Fibroblast of lung (primary cell): Measurements from ENCODE around the gene ITGB7. TPM values are rescaled to one million over a fixed set of nuclear protein-coding genes. Genes with fewer than 3 reads are reported as not detected.
"Not testable (repeated sequence)": the region's sequence is repeated elsewhere in the genome, so short reads cannot be mapped to it uniquely, and the experiment has no call there.

ENCODE experiments used
- DNase-seq, 2 donors: peaks; one replicate each; pipeline versions ENCODE4 v3.0.0 to v3.0.0-alpha.2; 2010; ENCODE audit warnings: low read depth in 2 of 2
- H2AFZ ChIP-seq: 2 replicates; pipeline ENCODE4 v1.5.1; 2012; ENCODE audit warnings: low read length, control low read depth, inconsistent platforms
- H3K27ac ChIP-seq: 2 replicates; pipeline ENCODE4 v1.5.1; 2011; ENCODE audit warnings: low read length, control low read depth; ENCODE audit not compliant: insufficient read depth
- H3K27me3 ChIP-seq: 2 replicates; pipeline ENCODE4 v1.5.1; 2011; ENCODE audit warnings: mild to moderate bottlenecking, low read length; ENCODE audit not compliant: control insufficient read depth, insufficient read depth
- H3K36me3 ChIP-seq: 2 replicates; pipeline ENCODE4 v1.5.1; 2011; ENCODE audit warnings: low read length; ENCODE audit not compliant: control insufficient read depth, insufficient read depth
- H3K4me1 ChIP-seq: 2 replicates; pipeline ENCODE4 v1.5.1; 2011; ENCODE audit warnings: low read length; ENCODE audit not compliant: control insufficient read depth, insufficient read depth; ENCODE audit errors: extremely low read depth
- H3K4me2 ChIP-seq: 2 replicates; pipeline ENCODE4 v1.5.1; 2011; ENCODE audit warnings: low read length, control low read depth; ENCODE audit not compliant: insufficient read depth; ENCODE audit errors: extremely low read depth
- H3K4me3 ChIP-seq, 4 experiments: fragments of 200-600 bp in 1 of 4; sonication (generic) in 1 of 4; replicated peaks in 1 of 4; 2 replicates each; pipeline ENCODE4 v1.5.1; 2011 to 2016; ENCODE audit warnings: low read length in 4 of 4, low read depth in 3 of 4, mild to moderate bottlenecking in 3 of 4, control low read depth in 2 of 4, inconsistent platforms in 1 of 4, mixed read lengths in 1 of 4; ENCODE audit not compliant: insufficient read depth in 1 of 4; ENCODE audit errors: control extremely low read depth in 1 of 4
- H3K79me2 ChIP-seq: 2 replicates; pipeline ENCODE4 v1.5.1; 2012; ENCODE audit warnings: mild to moderate bottlenecking, low read length, inconsistent platforms; ENCODE audit not compliant: control insufficient read depth, insufficient read depth
- H3K9ac ChIP-seq: 2 replicates; pipeline ENCODE4 v1.5.1; 2011; ENCODE audit warnings: mild to moderate bottlenecking, low read length, control low read depth; ENCODE audit not compliant: insufficient read depth
- H3K9me3 ChIP-seq: 2 replicates; pipeline ENCODE4 v1.5.1; 2012; ENCODE audit warnings: low read depth, low read length; ENCODE audit not compliant: control insufficient read depth, insufficient read depth
- H4K20me1 ChIP-seq: 2 replicates; pipeline ENCODE4 v1.5.1; 2011; ENCODE audit warnings: low read length; ENCODE audit not compliant: control insufficient read depth, insufficient read depth; ENCODE audit errors: extremely low read depth
- EZH2 ChIP-seq: IDR thresholded peaks from 2 replicates; pipeline ENCODE4 v1.5.1; 2012; ENCODE audit warnings: low read length, control low read depth, mild to moderate bottlenecking; ENCODE audit errors: missing control alignments
- polyA plus RNA-seq, 2 donors: library from polyadenylated mRNA; depleted of rRNA in 1 of 2; stranded (reverse) in 1 of 2; unstranded in 1 of 2; fragments of >200 nt; gene quantifications; 2 replicates each; pipeline ENCODE4 v1.2.1, GENCODE V29; 2011 to 2012; ENCODE audit warnings: missing spikeins in 1 of 2
- total RNA-seq: library from RNA; depleted of rRNA; stranded (reverse); fragments of >200 nt; gene quantifications from 2 replicates; pipeline ENCODE4 v1.2.1, GENCODE V29; 2014
- TF ChIP-seq, protein P1 (sequence below), 2 donors: IDR thresholded peaks in 1 of 2; conservative IDR thresholded peaks in 1 of 2; 1 replicate in 1 of 2; 2 replicates in 1 of 2; pipeline ENCODE4 v1.5.1; 2011 to 2012; ENCODE audit warnings: low read length in 2 of 2, control low read depth in 1 of 2, inconsistent platforms in 1 of 2, low read depth in 1 of 2, mild to moderate bottlenecking in 1 of 2

The ITGB7 gene
- total and polyA plus RNA-seq, 2 donors (not counting 1 experiment from before 2014, with no cell fraction given), result 0.20 to 0.50 TPM

DNA sequence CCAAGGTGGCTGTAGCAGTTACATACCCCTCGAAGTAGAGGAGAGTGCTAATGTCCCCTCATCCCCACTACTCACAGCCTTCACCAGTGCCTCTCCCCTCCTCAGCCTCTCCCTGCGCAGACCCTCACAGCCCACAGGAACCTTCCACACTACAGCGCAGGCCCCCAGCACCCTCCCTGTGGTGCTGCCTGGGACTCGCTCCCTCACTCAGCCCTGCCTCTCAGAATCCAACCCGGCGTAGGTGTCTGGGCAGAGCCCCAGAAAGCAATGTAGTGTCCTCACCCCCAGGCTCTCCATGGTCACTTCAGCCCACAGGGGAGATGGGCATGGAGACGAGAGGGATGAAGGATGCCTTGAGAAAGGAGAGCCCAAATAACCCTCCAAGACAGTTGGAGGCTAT is 37.4 kb downstream of the ITGB7 start:
- TF ChIP-seq, protein P1, sequence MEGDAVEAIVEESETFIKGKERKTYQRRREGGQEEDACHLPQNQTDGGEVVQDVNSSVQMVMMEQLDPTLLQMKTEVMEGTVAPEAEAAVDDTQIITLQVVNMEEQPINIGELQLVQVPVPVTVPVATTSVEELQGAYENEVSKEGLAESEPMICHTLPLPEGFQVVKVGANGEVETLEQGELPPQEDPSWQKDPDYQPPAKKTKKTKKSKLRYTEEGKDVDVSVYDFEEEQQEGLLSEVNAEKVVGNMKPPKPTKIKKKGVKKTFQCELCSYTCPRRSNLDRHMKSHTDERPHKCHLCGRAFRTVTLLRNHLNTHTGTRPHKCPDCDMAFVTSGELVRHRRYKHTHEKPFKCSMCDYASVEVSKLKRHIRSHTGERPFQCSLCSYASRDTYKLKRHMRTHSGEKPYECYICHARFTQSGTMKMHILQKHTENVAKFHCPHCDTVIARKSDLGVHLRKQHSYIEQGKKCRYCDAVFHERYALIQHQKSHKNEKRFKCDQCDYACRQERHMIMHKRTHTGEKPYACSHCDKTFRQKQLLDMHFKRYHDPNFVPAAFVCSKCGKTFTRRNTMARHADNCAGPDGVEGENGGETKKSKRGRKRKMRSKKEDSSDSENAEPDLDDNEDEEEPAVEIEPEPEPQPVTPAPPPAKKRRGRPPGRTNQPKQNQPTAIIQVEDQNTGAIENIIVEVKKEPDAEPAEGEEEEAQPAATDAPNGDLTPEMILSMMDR (conservative IDR thresholded peaks at IDR 0.05 in 1 of 2, IDR thresholded peaks at IDR 0.05 in 1 of 2; ENCODE audit: low read depth in 1 of 2, low read length in 2 of 2), result no peak
- no peak for TF ChIP-seq EZH2
- no peak overlapping the region for H2AFZ ChIP-seq
- DNase-seq, result no peak

DNA sequence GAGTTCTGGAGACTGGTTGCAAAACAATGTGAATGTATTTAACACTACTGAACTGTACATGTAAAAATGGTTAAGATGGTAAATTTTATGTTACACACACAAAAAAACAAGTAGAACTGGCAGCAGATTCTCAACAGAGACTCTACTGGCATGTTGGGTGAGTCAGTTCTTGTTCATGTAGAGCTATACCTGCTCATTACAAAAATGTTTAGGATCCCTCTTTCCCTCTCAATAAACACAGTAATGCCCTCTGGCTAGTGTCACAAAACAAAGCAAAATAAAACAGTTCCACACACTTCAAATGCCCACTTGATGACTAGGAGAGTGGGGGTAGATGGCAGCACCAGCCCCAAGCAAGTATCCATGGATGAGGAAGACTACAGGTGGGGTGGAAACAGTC is 40.2 kb downstream of the ITGB7 start:
- no peak for DNase-seq
- no peak overlapping the region for H3K27ac ChIP-seq
- no peak overlapping the region for H2AFZ ChIP-seq
- no peak overlapping the region for H3K4me3 ChIP-seq
- H3K9ac ChIP-seq, result no peak overlapping the region
- H3K27me3 ChIP-seq, result no peaks in the 10 kb centered on the region
- H3K4me1 ChIP-seq, result peaks cover 6% of the 10 kb centered on the region
- TF ChIP-seq, protein P1 (conservative IDR thresholded peaks at IDR 0.05 in 1 of 2, IDR thresholded peaks at IDR 0.05 in 1 of 2; ENCODE audit: low read depth in 1 of 2, low read length in 2 of 2), result no peak
- TF ChIP-seq EZH2, result no peak
- no peaks in the 10 kb centered on the region for H4K20me1 ChIP-seq
- no peaks in the 10 kb centered on the region for H3K9me3 ChIP-seq
- no peaks in the 10 kb centered on the region for H3K79me2 ChIP-seq
- H3K36me3 ChIP-seq, result peaks cover 4% of the 10 kb centered on the region
- H3K4me2 ChIP-seq, result no peak overlapping the region

More for the DNA sequence above, 37.4 kb downstream of the ITGB7 start:
- Histone ChIP-seq H3K4me2 (no peak overlapping the region), H3K79me2 (no peaks in the 10 kb centered on the region), H3K27me3 (no peaks in the 10 kb centered on the region), H3K4me3 (no peak overlapping the region), H3K4me1 (peaks cover 13% of the 10 kb centered on the region), H3K36me3 (peaks cover 4% of the 10 kb centered on the region), H3K27ac (no peak overlapping the region), H3K9ac (no peak overlapping the region), H3K9me3 (no peaks in the 10 kb centered on the region), H4K20me1 (no peaks in the 10 kb centered on the region)

GRCh38 chr12:53163008-53163407 is 44.0 kb downstream of the ITGB7 start:
- H3K36me3 ChIP-seq, H3K27ac ChIP-seq, H2AFZ ChIP-seq, H3K79me2 ChIP-seq, H3K4me2 ChIP-seq, H3K4me1 ChIP-seq, H4K20me1 ChIP-seq, H3K9ac ChIP-seq, H3K4me3 ChIP-seq, H3K27me3 ChIP-seq, DNase-seq, H3K9me3 ChIP-seq: not testable (repeated sequence)
